Measurements from ENCODE around the gene PRUNE2. TPM values are rescaled to one million over a fixed set of nuclear protein-coding genes. Genes with fewer than 3 reads are reported as not detected.
"Not testable (repeated sequence)": the region's sequence is repeated elsewhere in the genome, so short reads cannot be mapped to it uniquely, and the experiment has no call there.

Gene PRUNE2
- total RNA-seq, 1 donor from 2014 or later, result 6.7 TPM

GRCh38 chr9:76680716-76681425 lies 225.0 kb downstream of the PRUNE2 start:
- peaks cover 1% of the 10 kb centered on the region for H3K27me3 Mint-ChIP-seq (ENCODE audit: unreplicated experiment)
- H3K4me3 Mint-ChIP-seq (ENCODE audit: unreplicated experiment), result no peak overlapping the region
- DNase-seq (ENCODE audit: low spot score), result no peak
- no peak for TF ChIP-seq CTCF (IDR thresholded peaks at IDR 0.05; ENCODE audit: unreplicated experiment)
- peaks cover 4% of the 10 kb centered on the region for H3K36me3 Mint-ChIP-seq (ENCODE audit: low read depth, unreplicated experiment)
- peaks cover 11% of the 10 kb centered on the region for H3K4me1 Mint-ChIP-seq (ENCODE audit: unreplicated experiment)
- no peak overlapping the region for H3K27ac Mint-ChIP-seq (ENCODE audit: unreplicated experiment)
- H3K9me3 Mint-ChIP-seq (ENCODE audit: unreplicated experiment), result no peaks in the 10 kb centered on the region

- Mint-ChIP-seq H3K4me1 (ENCODE audit: unreplicated experiment) (peaks cover 6% of the 10 kb centered on the region), H3K4me3 (ENCODE audit: unreplicated experiment) (no peak overlapping the region)
- DNase-seq (ENCODE audit: low spot score), result peak; percentile 50
Observed at GRCh38 chr9:76677481-76678055, 228.3 kb downstream of the PRUNE2 start.

GRCh38 chr9:76676857-76677256 lies 229.1 kb downstream of the PRUNE2 start:
- Mint-ChIP-seq H3K36me3 (ENCODE audit: low read depth, unreplicated experiment) (peaks cover 4% of the 10 kb centered on the region), H3K4me3 (ENCODE audit: unreplicated experiment) (no peak overlapping the region), H3K4me1 (ENCODE audit: unreplicated experiment) (peaks cover 6% of the 10 kb centered on the region), H3K27ac (ENCODE audit: unreplicated experiment) (peak overlapping the region; percentile 27), H3K27me3 (ENCODE audit: unreplicated experiment) (no peaks in the 10 kb centered on the region), H3K9me3 (ENCODE audit: unreplicated experiment) (no peaks in the 10 kb centered on the region)
- TF ChIP-seq CTCF (IDR thresholded peaks at IDR 0.05; ENCODE audit: unreplicated experiment), result no peak
- no peak for DNase-seq (ENCODE audit: low spot score)

More at GRCh38 chr9:76677481-76678055, 228.3 kb downstream of the PRUNE2 start:
- no peaks in the 10 kb centered on the region for H3K27me3 Mint-ChIP-seq (ENCODE audit: unreplicated experiment)
- H3K27ac Mint-ChIP-seq (ENCODE audit: unreplicated experiment), result peak overlapping the region; percentile 91
- H3K9me3 Mint-ChIP-seq (ENCODE audit: unreplicated experiment), result no peaks in the 10 kb centered on the region
- peaks cover 4% of the 10 kb centered on the region for H3K36me3 Mint-ChIP-seq (ENCODE audit: low read depth, unreplicated experiment)
- TF ChIP-seq CTCF (IDR thresholded peaks at IDR 0.05; ENCODE audit: unreplicated experiment), result no peak

- Mint-ChIP-seq H3K4me1 (ENCODE audit: unreplicated experiment) (peaks cover 29% of the 10 kb centered on the region), H3K36me3 (ENCODE audit: low read depth, unreplicated experiment) (peaks cover 7% of the 10 kb centered on the region), H3K27ac (ENCODE audit: unreplicated experiment) (no peak overlapping the region), H3K27me3 (ENCODE audit: unreplicated experiment) (peaks cover 12% of the 10 kb centered on the region), H3K9me3 (ENCODE audit: unreplicated experiment) (no peaks in the 10 kb centered on the region), H3K4me3 (ENCODE audit: unreplicated experiment) (no peak overlapping the region)
- no peak for TF ChIP-seq CTCF (IDR thresholded peaks at IDR 0.05; ENCODE audit: unreplicated experiment)
- DNase-seq (ENCODE audit: low spot score), result no peak
Observed at GRCh38 chr9:76667521-76667957, 238.4 kb downstream of the PRUNE2 start.

GRCh38 chr9:76665966-76666365 lies 239.9 kb downstream of the PRUNE2 start:
- not testable (repeated sequence) for H3K36me3 Mint-ChIP-seq (ENCODE audit: low read depth, unreplicated experiment); H3K27ac Mint-ChIP-seq (ENCODE audit: unreplicated experiment); H3K9me3 Mint-ChIP-seq (ENCODE audit: unreplicated experiment); H3K4me3 Mint-ChIP-seq (ENCODE audit: unreplicated experiment)
- DNase-seq (ENCODE audit: low spot score), result peak; percentile 49
- peak; percentile 43 for TF ChIP-seq CTCF (IDR thresholded peaks at IDR 0.05; ENCODE audit: unreplicated experiment)
- Mint-ChIP-seq H3K4me1 (ENCODE audit: unreplicated experiment) (peaks cover 31% of the 10 kb centered on the region), H3K27me3 (ENCODE audit: unreplicated experiment) (peaks cover 12% of the 10 kb centered on the region)
